ENCODE data around the gene MAP7. TPM values are rescaled to one million over a fixed set of nuclear protein-coding genes. Genes with fewer than 3 reads are reported as not detected.
"Not testable (repeated sequence)": the region's sequence is repeated elsewhere in the genome, so short reads cannot be mapped to it uniquely, and the experiment has no call there.

Gene MAP7
- total RNA-seq, 4 donors from 2014 or later = 40.6 to 61.3 (median 46.6) TPM

- intact Hi-C loops (cut with DNase I; ENCODE audit: low total_unique reads) (no loop called here), in situ Hi-C loops (cut with MboI; ENCODE audit: low pct_ligation_motif_present in 1 of 4, low pct_unique_long_range_greater_than_20kb in 1 of 4, low sequenced_read_pairs in 3 of 4) (no loop called here)
- TF ChIP-seq EP300 (IDR thresholded peaks at IDR 0.05; ENCODE audit: low read depth) = no peak
- TF ChIP-seq POLR2A (IDR thresholded peaks at IDR 0.05) = no peak
- no peak for TF ChIP-seq POLR2AphosphoS5 (IDR thresholded peaks at IDR 0.05)
- no peak for TF ChIP-seq CTCF (IDR thresholded peaks at IDR 0.05)
- H3K27me3 ChIP-seq = no peaks in the 10 kb centered on the region
- H3K9me3 ChIP-seq = no peaks in the 10 kb centered on the region
- no peaks in the 10 kb centered on the region for H3K36me3 ChIP-seq
- no peak overlapping the region for H3K4me3 ChIP-seq
- no peaks in the 10 kb centered on the region for H3K4me1 ChIP-seq
- DNase-seq = no peak
- H3K27ac ChIP-seq = no peak overlapping the region
- 84 to 86% methylated on average over 1 to 3 of the region's 3 CpGs for WGBS, 2 donors (ENCODE audit: low coverage in 1 of 2)
Measured at GRCh38 chr6:136483906-136484305, 66.3 kb downstream of the MAP7 start.

GRCh38 chr6:136483005-136483404 is 67.2 kb downstream of the MAP7 start:
- H3K27ac ChIP-seq; H3K36me3 ChIP-seq; H3K9me3 ChIP-seq; H3K27me3 ChIP-seq; DNase-seq; intact Hi-C loops (cut with DNase I; ENCODE audit: low total_unique reads); in situ Hi-C loops (cut with MboI; ENCODE audit: low pct_ligation_motif_present in 1 of 4, low pct_unique_long_range_greater_than_20kb in 1 of 4, low sequenced_read_pairs in 3 of 4); H3K4me3 ChIP-seq; H3K4me1 ChIP-seq: not testable (repeated sequence)
- WGBS, 2 donors (ENCODE audit: low coverage in 1 of 2) = 88 to 92% methylated on average over 2 of the region's 2 CpGs

- H3K27me3 ChIP-seq = no peaks in the 10 kb centered on the region
- no peak for TF ChIP-seq POLR2A (IDR thresholded peaks at IDR 0.05)
- no peak for TF ChIP-seq EP300 (IDR thresholded peaks at IDR 0.05; ENCODE audit: low read depth)
- no peak for TF ChIP-seq POLR2AphosphoS5 (IDR thresholded peaks at IDR 0.05)
- TF ChIP-seq CTCF (IDR thresholded peaks at IDR 0.05) = no peak
- in situ Hi-C loops (cut with MboI; ENCODE audit: low pct_ligation_motif_present in 1 of 4, low pct_unique_long_range_greater_than_20kb in 1 of 4, low sequenced_read_pairs in 3 of 4) (no loop called here), intact Hi-C loops (cut with DNase I; ENCODE audit: low total_unique reads) (no loop called here)
- no peaks in the 10 kb centered on the region for H3K9me3 ChIP-seq
- peaks cover 0 to 6% (median 0%) of the 10 kb centered on the region in 4 donors for H3K4me1 ChIP-seq
- H3K4me3 ChIP-seq = no peak overlapping the region
- no peak overlapping the region for H3K27ac ChIP-seq
- no peak for DNase-seq
- H3K36me3 ChIP-seq = no peaks in the 10 kb centered on the region
Measured at GRCh38 chr6:136477548-136477947, 72.7 kb downstream of the MAP7 start.

GRCh38 chr6:136475686-136476085 is 74.5 kb downstream of the MAP7 start:
- no peak for DNase-seq
- no peaks in the 10 kb centered on the region for H3K9me3 ChIP-seq
- H3K36me3 ChIP-seq = no peaks in the 10 kb centered on the region
- peaks cover 0 to 23% (median 9%) of the 10 kb centered on the region in 4 donors for H3K4me1 ChIP-seq
- no peaks in the 10 kb centered on the region for H3K27me3 ChIP-seq
- 87 to 100% methylated on average over 4 of the region's 4 CpGs for WGBS, 2 donors (ENCODE audit: low coverage in 1 of 2)
- no peak overlapping the region for H3K27ac ChIP-seq
- H3K4me3 ChIP-seq = no peak overlapping the region
- intact Hi-C loops (cut with DNase I; ENCODE audit: low total_unique reads) = no loop called here
- in situ Hi-C loops (cut with MboI; ENCODE audit: low pct_ligation_motif_present in 1 of 4, low pct_unique_long_range_greater_than_20kb in 1 of 4, low sequenced_read_pairs in 3 of 4) = no loop called here
- no peak for TF ChIP-seq POLR2AphosphoS5 (IDR thresholded peaks at IDR 0.05)
- no peak for TF ChIP-seq CTCF (IDR thresholded peaks at IDR 0.05)
- no peak for TF ChIP-seq EP300 (IDR thresholded peaks at IDR 0.05; ENCODE audit: low read depth)
- TF ChIP-seq POLR2A (IDR thresholded peaks at IDR 0.05) = no peak

GRCh38 chr6:136474241-136474640 is 76.0 kb downstream of the MAP7 start:
- Histone ChIP-seq H3K36me3 (no peaks in the 10 kb centered on the region), H3K4me3 (no peak overlapping the region), H3K9me3 (no peaks in the 10 kb centered on the region), H3K27ac (no peak overlapping the region), H3K4me1 (peaks cover 0 to 28% (median 9%) of the 10 kb centered on the region in 4 donors), H3K27me3 (no peaks in the 10 kb centered on the region)
- TF ChIP-seq POLR2AphosphoS5 (IDR thresholded peaks at IDR 0.05) (no peak), EP300 (IDR thresholded peaks at IDR 0.05; ENCODE audit: low read depth) (no peak), CTCF (IDR thresholded peaks at IDR 0.05) (no peak), POLR2A (IDR thresholded peaks at IDR 0.05) (no peak)
- intact Hi-C loops (cut with DNase I; ENCODE audit: low total_unique reads) (no loop called here), in situ Hi-C loops (cut with MboI; ENCODE audit: low pct_ligation_motif_present in 1 of 4, low pct_unique_long_range_greater_than_20kb in 1 of 4, low sequenced_read_pairs in 3 of 4) (no loop called here)
- WGBS, 2 donors (ENCODE audit: low coverage in 1 of 2) = 89 to 90% methylated on average over 6 of the region's 6 CpGs
- no peak for DNase-seq

Measured in transverse colon (tissue), 4 donors.